Adrenal gland (tissue), 5 donors: ENCODE results near the gene GPR62.

Experiments used
- POLR2A ChIP-seq, 2 donors: fragments of 450-650 bp; IDR thresholded peaks; one replicate each; pipeline ENCODE4 v1.6.1; 2017; ENCODE audit warnings: antibody characterized with exemption in 2 of 2, mild to moderate bottlenecking in 2 of 2, moderate library complexity in 1 of 2
- TF ChIP-seq, protein P1 (sequence below), 6 experiments: fragments of 450-650 bp in 4 of 6; fragments of 200-600 bp in 2 of 6; sonication (generic) in 1 of 6; IDR thresholded peaks; 1 replicate in 5 of 6; 2 replicates in 1 of 6; pipeline versions ENCODE4 v1.5.1 to v1.8.0; 2016 to 2021; ENCODE audit warnings: antibody characterized with exemption in 6 of 6, mild to moderate bottlenecking in 2 of 6, moderate library complexity in 1 of 6
- donor health status: DM: no; HTN: no; CAD: no.

DNA sequence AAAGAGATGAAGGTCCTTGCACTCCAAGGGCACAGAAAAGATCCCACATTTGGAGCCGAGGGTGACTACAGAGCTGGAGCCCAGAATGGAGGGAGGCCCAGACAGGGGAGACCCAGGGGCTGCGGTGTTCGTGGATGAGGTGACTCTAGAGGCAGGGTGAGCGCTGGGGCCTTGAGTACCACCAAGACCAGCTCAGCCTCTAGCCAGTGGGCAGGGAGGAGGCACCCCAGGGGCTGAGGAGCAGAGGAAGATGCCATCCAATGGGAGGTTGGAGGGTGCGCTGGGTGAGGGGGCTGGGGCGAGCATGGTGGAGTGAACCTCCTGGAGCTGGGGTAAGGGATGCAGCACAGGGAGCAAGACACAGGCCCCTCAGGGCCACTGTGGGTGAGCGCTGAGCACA lies 26.7 kb upstream of the GPR62 start:
- TF ChIP-seq, protein P1, sequence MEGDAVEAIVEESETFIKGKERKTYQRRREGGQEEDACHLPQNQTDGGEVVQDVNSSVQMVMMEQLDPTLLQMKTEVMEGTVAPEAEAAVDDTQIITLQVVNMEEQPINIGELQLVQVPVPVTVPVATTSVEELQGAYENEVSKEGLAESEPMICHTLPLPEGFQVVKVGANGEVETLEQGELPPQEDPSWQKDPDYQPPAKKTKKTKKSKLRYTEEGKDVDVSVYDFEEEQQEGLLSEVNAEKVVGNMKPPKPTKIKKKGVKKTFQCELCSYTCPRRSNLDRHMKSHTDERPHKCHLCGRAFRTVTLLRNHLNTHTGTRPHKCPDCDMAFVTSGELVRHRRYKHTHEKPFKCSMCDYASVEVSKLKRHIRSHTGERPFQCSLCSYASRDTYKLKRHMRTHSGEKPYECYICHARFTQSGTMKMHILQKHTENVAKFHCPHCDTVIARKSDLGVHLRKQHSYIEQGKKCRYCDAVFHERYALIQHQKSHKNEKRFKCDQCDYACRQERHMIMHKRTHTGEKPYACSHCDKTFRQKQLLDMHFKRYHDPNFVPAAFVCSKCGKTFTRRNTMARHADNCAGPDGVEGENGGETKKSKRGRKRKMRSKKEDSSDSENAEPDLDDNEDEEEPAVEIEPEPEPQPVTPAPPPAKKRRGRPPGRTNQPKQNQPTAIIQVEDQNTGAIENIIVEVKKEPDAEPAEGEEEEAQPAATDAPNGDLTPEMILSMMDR (IDR thresholded peaks at IDR 0.05) = no peak
- TF ChIP-seq POLR2A (IDR thresholded peaks at IDR 0.05) = no peak
